Measurements from ENCODE around the gene AKAP1. TPM values are rescaled to one million over a fixed set of nuclear protein-coding genes. Genes with fewer than 3 reads are reported as not detected.

The AKAP1 gene
- total RNA-seq, 4 donors from 2014 or later, result 22.6 to 51.9 (median 33.3) TPM

GRCh38 chr17:57115377-57115776 is 30.3 kb downstream of the AKAP1 start:
- DNase-seq, result no peak
- no peaks in the 10 kb centered on the region for H3K9me3 ChIP-seq
- H3K36me3 ChIP-seq, result peaks cover 19 to 98% (median 51%) of the 10 kb centered on the region in 3 donors
- H3K4me1 ChIP-seq, result peaks cover under 1 to 15% (median under 1%) of the 10 kb centered on the region in 3 donors
- intact Hi-C loops (cut with DNase I), result no loop called here
- 82 to 92% methylated on average over 1 to 4 of the region's 4 CpGs for WGBS, 2 donors
- H3K27me3 ChIP-seq, result no peaks in the 10 kb centered on the region
- no peak overlapping the region for H3K27ac ChIP-seq
- TF ChIP-seq POLR2A (IDR thresholded peaks at IDR 0.05) (no peak), CTCF (IDR thresholded peaks at IDR 0.05) (no peak)
- H3K4me3 ChIP-seq, result no peak overlapping the region

GRCh38 chr17:57115916-57116315 is 30.9 kb downstream of the AKAP1 start:
- Histone ChIP-seq H3K27me3 (no peaks in the 10 kb centered on the region), H3K36me3 (peaks cover 19 to 100% (median 51%) of the 10 kb centered on the region in 3 donors), H3K9me3 (no peaks in the 10 kb centered on the region), H3K27ac (no peak overlapping the region), H3K4me3 (no peak overlapping the region), H3K4me1 (peaks cover 0 to 9% (median 0%) of the 10 kb centered on the region in 3 donors)
- DNase-seq, result no peak
- 87 to 95% methylated on average over 7 to 14 of the region's 21 CpGs for WGBS, 2 donors
- intact Hi-C loops (cut with DNase I), result no loop called here
- TF ChIP-seq CTCF (IDR thresholded peaks at IDR 0.05), result no peak
- no peak for TF ChIP-seq POLR2A (IDR thresholded peaks at IDR 0.05)

GRCh38 chr17:57117798-57118197 is 32.8 kb downstream of the AKAP1 start:
- Histone ChIP-seq H3K4me3 (no peak overlapping the region), H3K27me3 (no peaks in the 10 kb centered on the region), H3K4me1 (no peaks in the 10 kb centered on the region), H3K27ac (no peak overlapping the region), H3K36me3 (peaks cover 19 to 100% (median 48%) of the 10 kb centered on the region in 3 donors), H3K9me3 (no peaks in the 10 kb centered on the region)
- intact Hi-C loops (cut with DNase I), result no loop called here
- TF ChIP-seq CTCF (IDR thresholded peaks at IDR 0.05) (no peak), POLR2A (IDR thresholded peaks at IDR 0.05) (no peak)
- 86 to 100% methylated on average over 2 to 3 of the region's 4 CpGs for WGBS, 2 donors
- DNase-seq, result no peak

GRCh38 chr17:57120814-57121213 is 35.8 kb downstream of the AKAP1 start:
- Histone ChIP-seq H3K27me3 (no peaks in the 10 kb centered on the region), H3K36me3 (peaks cover 7 to 100% (median 32%) of the 10 kb centered on the region in 3 donors), H3K4me1 (no peaks in the 10 kb centered on the region), H3K27ac (no peak overlapping the region), H3K9me3 (no peaks in the 10 kb centered on the region), H3K4me3 (no peak overlapping the region)
- DNase-seq, result no peak
- TF ChIP-seq CTCF (IDR thresholded peaks at IDR 0.05) (no peak), POLR2A (IDR thresholded peaks at IDR 0.05) (no peak)
- intact Hi-C loops (cut with DNase I), result loop anchor here (10.0 kb wide), 1 partner anchor 714 kb away; no protein-coding TSS in a partner anchor

GRCh38 chr17:57121308-57122042 is 36.4 kb downstream of the AKAP1 start:
- WGBS, 2 donors, result 50 to 54% methylated on average over 9 to 12 of the region's 12 CpGs
- no peak for DNase-seq
- Histone ChIP-seq H3K27me3 (no peaks in the 10 kb centered on the region), H3K9me3 (no peaks in the 10 kb centered on the region), H3K27ac (no peak overlapping the region), H3K4me1 (no peaks in the 10 kb centered on the region), H3K4me3 (no peak overlapping the region), H3K36me3 (peaks cover 2 to 98% (median 25%) of the 10 kb centered on the region in 3 donors)
- intact Hi-C loops (cut with DNase I), result loop anchor here (10.0 kb wide), 1 partner anchor 713 kb away; no protein-coding TSS in a partner anchor
- TF ChIP-seq CTCF (IDR thresholded peaks at IDR 0.05), result peak in 3 of 6 experiments; percentile 21 to 33 (median 29)
- no peak for TF ChIP-seq POLR2A (IDR thresholded peaks at IDR 0.05)
